Measurements from ENCODE around the gene EDRF1.

- TF ChIP-seq CTCF (conservative IDR thresholded peaks at IDR 0.05) (no peak), ZFX (IDR thresholded peaks at IDR 0.05) (no peak)
Measured at GRCh38 chr10:125747417-125747816, 27.9 kb downstream of the EDRF1 start.
